ENCODE measurements around the gene SLC7A6OS.

SLC7A6OS gene

DNA sequence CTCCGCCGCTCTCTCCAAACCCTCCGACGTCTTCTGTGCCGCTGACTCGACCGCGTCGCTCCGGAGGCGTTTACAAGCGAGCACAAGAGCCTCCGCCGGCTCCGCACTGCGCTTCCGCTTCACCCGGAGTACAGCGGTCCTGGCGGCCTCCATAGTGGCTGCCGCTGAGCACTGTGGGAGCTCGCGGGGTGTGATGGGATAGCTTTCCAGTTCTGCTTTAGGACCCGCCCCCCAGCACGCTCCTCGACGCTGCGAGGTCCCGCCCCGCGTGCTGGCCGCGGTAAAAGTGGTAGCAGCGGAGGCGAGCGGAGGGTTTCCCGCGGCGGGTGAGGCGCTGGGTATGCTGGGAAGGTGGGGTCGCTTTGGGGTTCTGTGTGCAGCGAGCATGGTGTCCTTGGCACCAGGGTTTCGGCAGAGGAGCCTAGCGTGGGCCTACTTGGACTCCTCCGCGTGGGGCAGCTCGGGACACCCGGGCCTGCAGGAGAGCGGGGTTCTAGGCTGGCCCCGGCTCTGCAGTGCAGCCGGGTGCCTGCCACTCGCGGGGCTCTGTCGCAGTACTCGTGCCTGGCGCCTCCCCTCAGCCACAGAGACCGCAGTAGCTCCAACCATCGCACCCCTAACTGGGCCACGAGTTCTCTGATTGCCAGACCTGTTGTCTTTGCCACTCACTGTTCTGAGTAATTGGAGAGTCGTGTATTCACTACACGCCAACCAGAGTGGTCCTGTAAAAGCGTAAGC lies at the start of gene SLC7A6OS, which contains the start of gene PRMT7:
Gene SLC7A6OS (minus strand): TSS at position 173 of the 738 bp plus-strand sequence. CDS start 20 bp downstream, at position 153.
Gene PRMT7 (plus strand): TSS at position 246 of the 738 bp plus-strand sequence. CDS start 4,961 bp downstream, outside the sequence.
- peak; percentile 97 for DNase-seq

DNA sequence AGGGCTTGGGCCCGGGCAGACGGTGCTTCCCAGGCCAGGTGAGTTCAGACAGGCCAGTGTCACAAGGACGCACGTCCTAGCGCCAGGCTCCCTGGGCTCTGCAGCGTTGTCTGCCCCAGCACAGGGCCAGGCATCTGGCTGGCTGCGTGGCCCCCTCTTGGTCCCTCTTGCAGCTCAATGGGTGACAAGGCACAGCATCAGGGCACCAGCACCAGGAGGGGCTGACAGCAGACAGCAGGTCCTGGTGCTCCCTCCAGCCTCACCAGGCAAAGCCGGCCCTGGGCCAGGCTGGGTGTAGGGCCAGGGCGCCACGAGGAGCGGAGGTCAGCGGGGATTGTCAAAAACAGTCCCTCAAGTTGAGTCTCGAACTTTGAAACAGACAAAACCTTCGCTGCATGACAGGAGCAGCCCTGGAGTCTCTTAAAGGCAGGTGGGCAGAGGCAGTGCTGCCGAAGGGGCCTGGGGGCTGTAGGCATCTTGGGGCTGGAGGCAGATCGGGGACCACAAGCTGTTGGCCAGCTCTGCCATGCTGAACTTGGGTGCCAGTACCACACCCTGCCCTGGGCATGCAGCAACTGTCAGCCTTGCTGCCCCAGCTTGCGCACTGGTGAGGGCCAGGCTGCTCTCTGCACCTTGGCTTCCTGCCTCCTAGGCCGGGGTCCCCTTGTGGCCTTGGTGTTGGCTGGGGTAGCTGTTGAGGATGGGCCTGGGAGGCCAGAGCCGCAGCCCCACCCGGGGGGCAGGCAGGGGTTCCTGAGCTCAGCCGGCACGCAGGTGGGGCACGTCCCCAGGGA lies 48.8 kb upstream of the SLC7A6OS start:
- DNase-seq: no peak

DNA sequence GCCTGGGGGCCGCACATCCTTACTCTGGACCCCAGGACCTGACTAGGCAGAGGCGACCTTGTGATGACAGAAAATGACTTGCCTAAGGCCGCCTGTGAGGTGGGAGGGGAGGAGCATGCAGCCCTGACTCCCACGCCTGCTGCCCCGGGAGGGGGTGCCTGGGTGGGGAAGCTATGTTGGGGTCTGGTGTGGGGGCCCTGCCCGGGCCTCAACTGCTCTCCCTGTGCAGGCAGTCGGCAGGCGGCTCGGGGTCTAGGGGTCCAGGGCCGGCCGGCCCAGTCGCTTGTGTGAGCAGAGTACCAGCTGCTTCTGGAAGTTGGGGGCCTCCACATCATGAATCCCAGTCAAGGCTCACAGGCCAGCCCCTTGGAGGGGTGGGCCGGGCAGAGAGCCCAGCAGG lies 48.2 kb upstream of the SLC7A6OS start:
- DNase-seq: no peak

DNA sequence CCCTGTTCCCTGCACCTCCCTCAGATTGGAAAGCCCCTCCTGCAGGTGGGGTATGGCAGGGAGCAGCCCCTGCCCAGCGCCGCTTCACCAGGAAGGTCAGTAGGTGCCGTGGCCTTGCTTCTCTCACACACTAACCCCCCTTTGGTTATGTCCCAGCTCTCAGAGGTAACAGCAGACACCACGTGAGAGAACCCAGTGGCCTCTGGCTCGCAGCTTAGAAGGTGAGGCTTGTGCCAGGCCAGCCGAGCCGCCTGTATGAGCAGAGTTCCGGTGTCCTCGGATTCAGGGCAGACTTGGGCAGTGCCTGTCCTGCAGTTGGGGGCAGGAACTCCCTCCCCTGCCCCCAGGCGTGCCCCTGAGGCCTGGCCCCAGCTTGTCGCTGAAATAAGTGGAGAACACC lies 47.2 kb upstream of the SLC7A6OS start:
- DNase-seq: no peak

DNA sequence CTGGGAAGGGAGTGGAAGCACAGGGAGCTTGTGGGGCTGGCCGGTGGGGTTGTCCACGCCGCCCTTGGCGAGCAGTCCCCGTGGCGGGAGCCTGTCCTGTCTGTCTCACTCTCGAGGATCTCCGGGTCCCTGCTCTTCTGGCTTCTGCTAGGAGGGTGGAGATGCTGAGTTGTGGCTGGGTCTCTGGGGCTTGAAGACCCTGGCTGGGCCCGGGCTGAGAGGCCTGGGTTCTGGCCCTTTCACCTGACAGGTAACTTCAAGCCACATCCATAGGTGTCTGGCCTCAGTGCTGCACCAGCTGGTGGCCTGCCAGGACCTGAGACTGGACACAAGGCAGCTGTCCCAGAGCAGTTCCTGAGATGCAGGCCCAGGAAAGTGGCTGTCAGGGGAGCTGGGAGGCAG lies 46.8 kb upstream of the SLC7A6OS start:
- DNase-seq: no peak

DNA sequence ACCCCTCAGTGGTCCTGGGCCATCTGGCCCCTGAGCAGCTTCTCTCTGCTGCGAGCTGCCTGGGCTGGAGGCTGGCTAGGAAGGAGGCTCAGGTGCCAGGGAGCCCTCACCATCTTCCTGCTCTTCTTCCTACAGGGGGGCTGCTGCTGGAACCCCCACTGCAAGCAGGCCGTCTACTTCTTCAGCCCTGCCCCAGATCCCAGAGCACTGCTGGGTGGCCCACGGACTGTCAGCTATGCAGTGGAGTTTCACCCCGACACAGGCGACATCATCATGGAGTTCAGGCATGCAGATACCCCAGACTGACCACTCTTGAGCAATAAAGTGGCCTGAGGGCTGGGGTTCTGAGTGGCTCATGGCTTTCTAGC lies 46.2 kb upstream of the SLC7A6OS start:
- no peak for DNase-seq

DNA sequence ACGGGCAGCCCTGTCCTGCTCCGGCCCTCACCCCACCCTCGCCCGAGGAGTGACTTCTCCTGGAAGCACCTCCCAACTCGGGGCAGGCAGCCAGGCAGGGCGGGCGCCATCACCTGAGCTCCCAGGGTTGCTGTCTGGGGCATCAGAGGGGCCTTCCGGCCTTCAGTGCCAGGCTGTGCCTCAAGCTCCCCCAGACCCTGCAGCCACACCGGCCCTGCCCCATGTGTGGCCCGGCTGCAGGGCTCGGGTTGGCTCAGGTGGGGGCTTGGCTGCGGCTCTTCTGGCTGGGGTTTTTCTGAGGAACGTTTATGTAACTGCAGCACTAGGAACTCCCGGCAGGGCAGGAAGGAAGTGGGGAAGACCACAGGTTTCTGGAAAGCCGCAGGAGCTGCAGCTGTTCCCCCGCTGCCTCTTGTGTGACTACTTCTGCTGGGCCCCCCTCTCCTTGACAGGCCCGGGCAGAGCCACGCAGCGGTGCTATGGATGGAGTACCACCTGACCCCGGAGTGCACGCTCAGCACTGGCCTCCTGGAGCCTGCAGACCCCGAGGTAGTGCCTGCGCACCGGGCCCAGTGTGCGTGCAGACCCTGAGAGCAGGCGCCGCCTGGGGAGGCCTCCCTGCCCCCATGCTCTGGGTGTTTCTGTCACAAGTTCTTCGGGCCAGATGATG lies 45.6 kb upstream of the SLC7A6OS start:
- DNase-seq: no peak

DNA sequence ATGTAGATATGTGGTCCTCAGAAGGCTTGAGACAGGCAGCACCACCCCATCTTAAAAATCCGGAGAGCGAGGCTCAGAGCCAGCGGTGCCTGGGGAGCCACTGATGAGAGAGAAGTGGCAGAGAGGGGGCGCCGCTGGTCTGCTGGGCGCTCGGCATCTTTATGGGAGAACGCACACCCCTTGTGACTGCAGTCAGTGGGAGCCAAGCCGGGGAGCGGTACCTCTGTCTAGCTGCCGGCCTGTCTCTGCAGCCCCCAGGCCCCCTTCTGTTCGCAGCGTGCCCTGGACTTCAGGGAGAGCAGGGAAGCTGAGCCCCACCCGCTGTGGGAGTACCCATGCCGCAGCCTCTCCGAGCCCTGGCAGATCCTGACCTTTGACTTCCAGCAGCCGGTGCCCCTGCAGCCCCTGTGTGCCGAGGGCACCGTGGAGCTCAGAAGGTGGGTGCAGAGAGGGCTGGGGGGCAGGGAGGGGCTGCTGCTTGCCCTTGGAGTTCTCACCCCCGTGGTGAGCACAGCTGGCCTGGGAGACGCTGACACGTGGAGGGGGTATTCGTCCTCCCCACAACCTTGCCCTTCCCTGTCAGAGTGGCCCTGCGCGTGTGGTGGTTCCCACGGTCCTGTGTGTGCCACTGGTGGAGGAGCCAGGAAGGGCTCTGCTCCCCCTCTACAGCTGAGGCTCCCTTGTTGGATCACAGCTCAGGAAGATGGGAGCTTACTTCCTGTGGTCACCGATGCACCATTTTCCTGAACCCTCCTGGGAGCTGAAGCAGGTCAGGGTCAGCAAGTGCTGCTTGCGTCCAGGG lies 44.9 kb upstream of the SLC7A6OS start:
- no peak for DNase-seq

DNA sequence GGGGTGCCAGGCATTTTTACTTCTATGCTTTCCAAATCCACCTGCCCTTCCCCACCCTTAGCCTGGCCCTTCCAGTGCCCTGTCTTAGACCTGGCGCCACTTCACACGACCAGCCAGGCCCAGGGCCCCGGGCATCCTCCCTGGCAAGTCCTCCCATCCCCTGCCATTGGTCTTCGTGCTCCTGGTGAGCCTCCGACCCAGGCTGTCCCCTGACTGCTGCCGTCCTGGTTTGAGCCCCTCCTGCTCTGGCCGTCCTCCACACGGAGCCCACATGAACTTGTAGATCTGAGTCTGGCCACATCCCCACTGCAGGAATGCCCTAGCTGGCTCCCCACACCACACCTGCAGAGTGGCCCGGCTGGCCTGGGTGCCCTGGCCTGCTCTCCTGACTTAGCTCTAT lies 44.1 kb upstream of the SLC7A6OS start:
- DNase-seq: no peak

DNA sequence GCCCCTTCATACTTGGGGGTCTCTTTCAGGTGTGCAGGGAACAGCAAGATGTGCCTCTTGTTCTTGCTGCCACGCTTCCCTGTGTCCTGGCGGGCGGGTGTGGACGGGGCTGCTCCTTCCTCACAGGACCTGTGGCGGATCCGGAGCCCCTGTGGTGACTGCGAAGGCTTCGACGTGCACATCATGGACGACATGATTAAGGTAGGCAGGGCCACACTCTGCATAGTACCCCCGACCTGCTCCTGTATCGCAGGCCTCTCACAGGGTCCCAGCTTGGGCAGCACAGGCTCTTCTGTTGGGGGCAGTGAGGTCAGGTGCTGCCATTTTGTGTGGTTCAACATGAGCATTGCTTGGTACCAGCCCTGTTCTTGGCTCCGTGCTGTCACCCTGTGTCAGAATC lies 42.6 kb upstream of the SLC7A6OS start:
- DNase-seq: no peak

DNA sequence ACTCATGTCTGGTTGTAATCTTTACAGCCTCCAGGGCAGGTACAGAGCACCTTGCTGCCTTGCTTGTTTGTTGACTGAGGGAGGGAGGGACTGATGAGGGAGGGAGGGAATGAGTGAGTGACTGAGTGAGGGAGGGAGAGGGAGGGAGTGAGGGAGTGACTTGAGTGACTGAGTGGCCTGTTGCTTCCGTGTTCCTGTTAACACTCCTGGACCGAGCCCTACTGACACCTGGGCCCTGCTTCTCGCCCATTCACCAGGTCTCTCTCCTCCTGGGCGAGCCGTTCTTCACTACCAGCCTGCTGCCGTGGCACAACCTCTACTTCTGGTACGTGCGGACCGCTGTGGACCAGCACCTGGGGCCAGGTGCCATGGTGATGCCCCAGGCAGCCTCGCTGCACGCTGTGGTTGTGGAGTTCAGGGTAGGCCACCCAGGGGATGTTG lies 41.3 kb upstream of the SLC7A6OS start:
- no peak for DNase-seq

DNA sequence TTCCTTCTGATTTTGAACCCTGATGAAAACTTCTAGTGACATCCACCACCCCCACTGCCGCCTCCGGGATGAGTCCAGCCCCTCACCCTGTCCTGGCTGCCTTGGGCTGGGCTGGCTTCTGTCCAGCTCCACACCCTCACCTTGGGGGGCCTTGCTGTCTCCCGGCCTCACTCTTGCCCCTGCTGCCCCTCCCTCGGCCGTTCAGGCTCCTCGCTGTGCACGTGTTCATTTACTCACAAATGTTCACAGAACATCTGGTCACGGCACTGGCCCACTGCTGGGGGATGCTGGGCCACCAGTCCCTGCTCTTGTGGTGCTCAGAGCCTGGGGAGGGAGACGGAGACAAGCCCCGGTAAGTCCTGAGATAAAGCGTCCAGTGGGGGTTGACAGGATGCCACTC lies 40.7 kb upstream of the SLC7A6OS start:
- DNase-seq: no peak

DNA sequence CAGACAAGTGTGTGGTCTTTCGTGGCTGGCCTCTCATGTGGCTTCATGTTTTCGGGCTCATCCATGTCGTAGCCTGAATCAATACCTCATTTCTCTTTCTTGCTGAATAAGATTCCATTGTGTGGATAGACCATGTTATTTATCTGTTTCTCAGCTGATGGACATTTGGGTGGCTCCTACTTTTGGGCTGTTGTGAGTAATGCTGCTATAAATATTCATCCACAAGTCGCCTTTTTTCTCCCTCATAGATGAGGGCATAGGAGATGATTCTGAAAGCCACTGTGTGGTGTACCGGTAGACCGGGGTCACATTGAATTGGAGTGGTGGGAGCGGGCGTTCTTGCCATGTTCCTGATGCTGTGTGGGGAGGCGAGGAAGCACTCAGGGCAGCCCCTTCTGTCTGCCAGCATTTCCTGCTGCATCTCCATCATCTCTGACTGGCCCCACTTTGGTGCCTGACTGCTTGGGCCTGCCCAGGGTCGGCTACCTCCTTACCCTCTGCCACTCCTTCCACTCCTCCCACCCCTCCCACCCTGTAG lies 40.1 kb upstream of the SLC7A6OS start:
- DNase-seq: no peak

DNA sequence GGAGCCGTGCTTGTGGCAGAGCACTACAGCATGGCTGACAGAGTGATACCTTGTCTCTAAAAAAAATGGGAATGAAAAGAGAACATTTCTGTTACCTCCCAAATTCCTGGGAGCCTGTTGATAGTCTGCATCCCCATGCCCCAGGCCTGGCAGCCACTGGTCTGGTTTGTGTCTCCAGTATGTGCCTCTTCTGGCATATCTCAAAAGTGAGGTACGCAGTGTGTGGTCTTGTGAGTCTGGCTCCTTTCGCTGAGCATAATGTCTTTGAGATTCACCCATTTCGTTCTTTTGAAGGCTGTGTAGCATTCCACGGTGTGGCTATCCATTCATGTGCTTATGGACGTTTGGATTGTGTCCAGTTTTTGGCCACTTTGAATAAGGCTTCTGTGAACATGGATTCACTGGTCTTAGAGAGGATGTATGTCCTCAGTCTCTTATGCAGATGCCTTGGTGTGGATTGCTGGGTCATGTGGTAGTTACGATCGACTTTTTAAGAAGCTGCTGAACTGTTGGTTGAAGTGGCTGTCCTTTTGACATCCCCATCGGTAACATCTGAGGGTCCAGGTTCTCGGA lies 39.2 kb upstream of the SLC7A6OS start:
- DNase-seq: no peak

DNA sequence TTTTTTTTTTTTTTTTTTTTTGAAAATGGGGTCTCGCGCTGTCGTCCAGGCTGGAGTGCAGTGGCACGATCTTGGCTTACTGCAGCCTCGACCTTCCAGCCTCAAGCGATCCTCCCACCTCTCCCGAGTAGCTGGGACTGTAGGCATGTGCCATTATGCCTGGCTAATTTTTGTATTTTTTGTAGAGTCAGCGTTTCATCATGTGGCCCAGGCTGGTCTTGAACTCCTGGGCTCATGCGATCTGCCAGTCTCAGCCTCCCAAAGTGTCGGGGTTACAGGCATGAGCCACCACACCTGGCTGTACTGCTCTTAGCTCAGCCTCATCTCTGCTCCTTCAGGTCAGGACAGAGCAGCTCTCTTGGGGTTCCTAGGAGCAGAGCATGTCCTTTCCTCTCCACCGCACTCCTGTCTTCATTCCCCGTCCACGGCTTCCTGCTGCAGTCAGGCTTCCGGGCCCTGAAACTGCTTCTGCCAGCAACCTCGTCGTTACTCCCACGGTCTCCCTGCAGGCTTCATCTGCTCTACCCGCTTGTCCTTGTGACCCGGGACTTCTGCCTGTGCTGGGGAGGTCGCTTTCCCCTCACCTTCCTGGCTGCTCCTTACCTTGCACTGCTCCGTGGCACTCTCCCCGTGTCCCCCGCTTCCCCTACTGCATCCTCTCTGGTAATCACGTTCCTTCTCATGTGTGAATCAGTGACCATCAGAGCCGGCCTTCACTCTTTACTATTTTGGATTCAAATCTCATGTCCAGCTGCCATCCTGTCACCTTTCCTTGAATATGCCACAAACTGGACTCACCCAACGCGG lies 38.1 kb upstream of the SLC7A6OS start:
- DNase-seq: no peak

DNA sequence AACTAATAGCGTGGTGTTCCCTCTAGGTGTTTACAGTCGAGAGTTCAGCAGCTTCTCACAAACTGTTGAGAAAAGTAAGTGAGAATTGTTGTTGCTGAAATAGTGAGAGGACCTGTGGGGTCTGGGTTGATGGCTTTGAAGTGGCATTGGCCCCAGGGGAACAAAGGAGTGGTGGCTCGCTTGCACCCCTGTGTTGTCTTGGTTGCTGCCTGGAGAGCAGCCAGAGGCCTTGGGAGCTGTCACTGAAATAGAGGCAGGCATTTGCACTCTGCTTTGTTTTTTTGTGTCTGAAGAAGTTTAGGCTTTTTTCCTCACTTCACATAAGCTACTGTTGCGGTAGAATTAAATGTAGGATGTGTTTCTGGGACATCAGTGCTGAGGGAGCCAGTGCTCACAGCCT lies 36.9 kb upstream of the SLC7A6OS start:
- DNase-seq: no peak

DNA sequence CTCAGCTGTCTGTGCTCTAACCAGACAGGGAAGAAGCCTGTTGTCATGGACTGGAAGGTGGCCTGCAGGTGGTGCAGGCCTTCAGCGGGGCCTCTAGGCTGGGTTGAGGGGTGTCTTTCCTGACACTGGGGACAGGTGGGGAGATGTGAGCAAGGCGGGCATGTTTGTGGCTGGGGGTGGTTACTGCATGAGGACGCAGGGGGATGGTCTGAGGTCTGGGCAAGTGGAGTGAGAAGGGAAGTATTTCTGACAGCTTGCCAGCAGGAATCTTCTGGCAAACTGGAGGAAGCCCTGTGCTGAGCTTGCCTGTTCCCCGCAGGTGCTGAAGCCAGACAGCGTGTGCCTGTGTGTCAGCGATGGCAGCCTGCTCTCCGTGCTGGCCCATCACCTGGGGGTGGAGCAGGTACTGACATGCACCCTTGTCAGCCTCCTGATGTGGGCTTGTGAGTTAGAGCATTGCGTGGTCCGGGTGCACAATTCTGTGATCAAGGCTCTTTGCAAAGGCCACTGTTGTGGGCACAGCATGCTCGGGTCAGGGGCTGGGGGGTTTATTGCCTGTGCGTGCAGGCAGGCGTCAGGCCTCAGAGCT lies 36.2 kb upstream of the SLC7A6OS start:
- no peak for DNase-seq

DNA sequence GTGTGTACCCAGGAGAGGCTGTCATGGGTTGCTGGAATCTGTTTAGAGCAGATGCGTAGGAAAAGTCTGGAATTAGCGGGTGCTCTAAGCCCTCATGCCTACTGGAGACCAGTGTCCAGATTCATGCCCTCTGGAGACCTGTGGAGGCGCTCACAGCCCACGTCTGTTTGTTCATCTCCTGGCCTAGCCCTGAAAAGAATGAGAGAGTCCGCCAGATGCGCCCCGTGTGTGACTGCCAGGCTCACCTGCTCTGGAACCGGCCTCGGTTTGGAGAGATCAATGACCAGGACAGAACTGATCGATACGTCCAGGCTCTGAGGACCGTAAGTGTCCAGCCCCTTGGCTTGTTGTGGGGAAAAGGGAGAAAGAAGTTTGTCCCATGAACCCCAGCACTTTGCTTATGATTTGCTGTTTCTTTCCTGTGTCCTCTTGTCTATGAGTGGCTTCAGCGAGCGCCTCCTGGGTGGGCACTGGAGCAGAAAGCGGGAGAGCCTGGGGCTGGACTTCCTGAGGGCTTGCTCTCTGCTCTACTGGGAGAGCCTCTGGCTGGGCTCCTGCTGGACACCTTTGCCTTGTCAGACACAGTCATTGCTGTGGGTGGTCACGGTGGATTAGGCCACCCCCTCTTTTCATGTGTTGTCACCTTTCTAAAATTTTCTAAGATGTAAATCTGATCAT lies 35.4 kb upstream of the SLC7A6OS start:
- DNase-seq: no peak

DNA sequence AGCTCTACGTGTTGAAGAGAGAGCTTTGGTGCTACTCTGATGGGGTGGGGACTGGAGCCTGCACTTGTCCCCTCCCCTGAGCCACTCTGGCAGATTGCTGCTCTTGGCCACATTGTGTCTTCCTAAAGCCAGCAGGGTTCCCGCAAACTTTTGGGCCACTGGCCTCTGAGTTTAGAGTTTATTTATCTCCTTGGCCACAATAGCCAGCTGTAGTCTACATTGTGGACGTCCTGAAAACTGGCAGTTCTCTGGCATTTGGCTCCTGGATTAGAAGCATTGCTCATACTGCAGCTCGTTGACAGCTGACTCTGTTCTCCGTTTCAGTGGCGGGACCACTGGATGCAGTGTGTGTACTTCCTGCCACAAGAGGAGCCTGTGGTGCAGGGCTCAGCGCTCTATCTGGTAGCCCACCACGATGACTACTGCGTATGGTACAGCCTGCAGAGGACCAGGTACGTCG lies 34.6 kb upstream of the SLC7A6OS start:
- DNase-seq: no peak

DNA sequence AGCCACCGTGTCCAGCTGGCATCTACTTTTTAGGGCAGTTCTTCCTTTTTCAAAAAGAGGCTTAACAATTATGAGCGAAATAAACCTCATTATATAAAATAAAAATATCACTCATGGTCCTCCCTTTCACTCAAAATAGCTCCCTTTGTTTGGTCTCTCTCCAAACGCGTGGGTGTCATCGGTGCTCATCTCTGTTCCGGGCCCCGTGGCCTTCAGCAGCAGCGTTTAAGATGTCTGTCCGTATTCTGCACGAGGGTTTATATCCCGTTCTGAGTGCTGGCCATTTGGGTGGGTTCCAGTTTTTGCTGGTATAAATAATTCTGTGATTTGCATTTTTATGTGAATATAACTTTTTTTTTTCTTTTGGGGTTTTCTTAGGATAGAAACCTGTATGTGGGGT lies 33.5 kb upstream of the SLC7A6OS start:
- no peak for DNase-seq

Data from cortex of kidney (tissue), 1 donor.